Measurements from ENCODE around the gene COCH. TPM values are rescaled to one million over a fixed set of nuclear protein-coding genes. Genes with fewer than 3 reads are reported as not detected.

COCH gene
- 1 to 10 TPM in 1 of 4 donors, under 1 TPM in 3; 0.35 to 2.0 (median 0.53) TPM for total RNA-seq

- Histone ChIP-seq H3K27me3 (peaks cover 28 to 53% (median 31%) of the 10 kb centered on the region in 3 donors), H3K36me3 (no peaks in the 10 kb centered on the region), H3K27ac (no peak within 1 kb of the TSS), H3K4me3 (peak within 1 kb of the TSS; percentile 52 to 75 (median 62)), H3K9me3 (no peaks in the 10 kb centered on the region), H3K4me1 (peaks cover 0 to 7% of the 10 kb centered on the region in 2 donors)
- ATAC-seq (peak; percentile 29 to 38), DNase-seq (no peak)
- intact Hi-C loops (cut with DNase I; ENCODE audit: low total_unique reads) (no loop called here), in situ Hi-C loops (cut with MboI; ENCODE audit: low sequenced_read_pairs in 4 of 4) (no loop called here)
- TF ChIP-seq CTCF (IDR thresholded peaks at IDR 0.05 in 4 of 5, conservative IDR thresholded peaks at IDR 0.05 in 1 of 5) (peak in 2 of 5 experiments; percentile 26 to 29), POLR2A (IDR thresholded peaks at IDR 0.05) (no peak)
These were observed at the start of gene COCH for GRCh38 chr14:30874120-30874998. COCH (plus strand) TSS chr14:30874559; CDS start chr14:30874939, 380 bp downstream.

GRCh38 chr14:30826070-30826469 lies 48.3 kb upstream of the COCH start:
- in situ Hi-C loops (cut with MboI; ENCODE audit: low sequenced_read_pairs in 4 of 4), result no loop called here
- Histone ChIP-seq H3K27me3 (no peaks in the 10 kb centered on the region), H3K9me3 (no peaks in the 10 kb centered on the region), H3K36me3 (no peaks in the 10 kb centered on the region), H3K27ac (no peak overlapping the region), H3K4me3 (no peak overlapping the region), H3K4me1 (no peaks in the 10 kb centered on the region)
- TF ChIP-seq POLR2A (IDR thresholded peaks at IDR 0.05) (no peak), CTCF (IDR thresholded peaks at IDR 0.05 in 4 of 5, conservative IDR thresholded peaks at IDR 0.05 in 1 of 5) (no peak)
- intact Hi-C loops (cut with DNase I; ENCODE audit: low total_unique reads), result no loop called here
- DNase-seq (no peak), ATAC-seq (no peak)

GRCh38 chr14:30829853-30830252 lies 44.5 kb upstream of the COCH start:
- TF ChIP-seq POLR2A (IDR thresholded peaks at IDR 0.05), result no peak
- TF ChIP-seq CTCF (IDR thresholded peaks at IDR 0.05 in 4 of 5, conservative IDR thresholded peaks at IDR 0.05 in 1 of 5), result no peak
- in situ Hi-C loops (cut with MboI; ENCODE audit: low sequenced_read_pairs in 4 of 4), result no loop called here

GRCh38 chr14:30834353-30834752 lies 40.0 kb upstream of the COCH start:
- Histone ChIP-seq H3K4me3 (no peak overlapping the region), H3K9me3 (no peaks in the 10 kb centered on the region), H3K27me3 (no peaks in the 10 kb centered on the region), H3K36me3 (no peaks in the 10 kb centered on the region), H3K4me1 (no peaks in the 10 kb centered on the region), H3K27ac (no peak overlapping the region)
- no peak for DNase-seq
- ATAC-seq, result no peak
- in situ Hi-C loops (cut with MboI; ENCODE audit: low sequenced_read_pairs in 4 of 4), result no loop called here
- TF ChIP-seq POLR2A (IDR thresholded peaks at IDR 0.05), result no peak
- no peak for TF ChIP-seq CTCF (IDR thresholded peaks at IDR 0.05 in 4 of 5, conservative IDR thresholded peaks at IDR 0.05 in 1 of 5)
- intact Hi-C loops (cut with DNase I; ENCODE audit: low total_unique reads), result no loop called here

More at GRCh38 chr14:30829853-30830252, 44.5 kb upstream of the COCH start:
- no peak overlapping the region for H3K27ac ChIP-seq
- H3K9me3 ChIP-seq, result no peaks in the 10 kb centered on the region
- intact Hi-C loops (cut with DNase I; ENCODE audit: low total_unique reads), result no loop called here
- DNase-seq, result no peak
- no peaks in the 10 kb centered on the region for H3K27me3 ChIP-seq
- ATAC-seq, result no peak
- no peak overlapping the region for H3K4me3 ChIP-seq
- no peaks in the 10 kb centered on the region for H3K36me3 ChIP-seq
- H3K4me1 ChIP-seq, result no peaks in the 10 kb centered on the region

Data from gastrocnemius medialis (tissue), 4 donors.